Uterus (tissue), 2 donors: Measurements from ENCODE around the gene HMMR.

Experiments
- CTCF ChIP-seq, 4 experiments: fragments of 200-600 bp in 2 of 4; fragments of 450-650 bp in 2 of 4; sonication (generic) in 2 of 4; IDR thresholded peaks; one replicate each; pipeline ENCODE4 v1.5.1; 2016 to 2019; ENCODE audit warnings: antibody characterized with exemption in 4 of 4, mild to moderate bottlenecking in 2 of 4, moderate library complexity in 1 of 4
- POLR2A ChIP-seq, 2 donors: fragments of 450-650 bp; IDR thresholded peaks; one replicate each; pipeline ENCODE4 v1.6.1; 2016; ENCODE audit warnings: antibody characterized with exemption in 2 of 2, mild to moderate bottlenecking in 1 of 2, moderate library complexity in 1 of 2

GRCh38 chr5:163458778-163459385 is 1.6 kb upstream of the HMMR start:
- TF ChIP-seq POLR2A (IDR thresholded peaks at IDR 0.05) (no peak), CTCF (IDR thresholded peaks at IDR 0.05) (no peak)
